Choroid plexus epithelial cell (primary cell): Measurements from ENCODE around the gene MMP11.

Experiments used
- DNase-seq: peaks from one replicate; pipeline ENCODE4 v3.0.0-alpha.2; 2010; ENCODE audit warnings: low read depth
- H3K4me3 ChIP-seq: 2 replicates; pipeline ENCODE4 v1.5.1; 2011; ENCODE audit warnings: low read depth, mild to moderate bottlenecking, control low read depth, low read length, moderate library complexity
- CTCF ChIP-seq: conservative IDR thresholded peaks from 2 replicates; pipeline ENCODE4 v1.5.1; 2011; ENCODE audit warnings: low read depth, mild to moderate bottlenecking, control low read depth, inconsistent platforms, low read length, moderate library complexity

MMP11 gene

GRCh38 chr22:23752750-23753149 is 19.9 kb upstream of the MMP11 start:
- DNase-seq, result no peak
- no peak for TF ChIP-seq CTCF
- H3K4me3 ChIP-seq, result no peak overlapping the region

GRCh38 chr22:23753385-23753784 is 19.3 kb upstream of the MMP11 start:
- DNase-seq, result no peak
- H3K4me3 ChIP-seq, result no peak overlapping the region
- TF ChIP-seq CTCF, result no peak

- DNase-seq, result no peak
- no peak within 1 kb of the TSS for H3K4me3 ChIP-seq
- no peak for TF ChIP-seq CTCF
Measured at GRCh38 chr22:23754220-23754919, 18.3 kb upstream of the MMP11 start, which contains the start of gene VPREB3. Gene VPREB3, minus strand, starts transcription at chr22:23754425. Its CDS starts 62 bp downstream, at chr22:23754363.

GRCh38 chr22:23754980-23755636 is 17.5 kb upstream of the MMP11 start:
- no peak for DNase-seq
- TF ChIP-seq CTCF, result no peak

GRCh38 chr22:23755711-23756110 is 16.9 kb upstream of the MMP11 start:
- H3K4me3 ChIP-seq, result no peak overlapping the region
- no peak for DNase-seq
- no peak for TF ChIP-seq CTCF

More at GRCh38 chr22:23754980-23755636, 17.5 kb upstream of the MMP11 start:
- H3K4me3 ChIP-seq, result no peak overlapping the region

GRCh38 chr22:23756891-23757290 is 15.8 kb upstream of the MMP11 start:
- DNase-seq, result no peak
- no peak overlapping the region for H3K4me3 ChIP-seq
- no peak for TF ChIP-seq CTCF
